SK-N-SH treated with all-trans-retinoic acid at 6 μM for 48 hours (cell line): ENCODE results near the gene TOX2.

Experiments used
- ATAC-seq: fragments of 200-7000 bp; cut with Tn5 transposase; 3 replicates; pipeline ENCODE4 v1.9.1; 2020; ENCODE audit warnings: mild to moderate bottlenecking, moderate library complexity
- ARNTL ChIP-seq: fragments of 450-650 bp; formaldehyde crosslinking; IDR thresholded peaks from 2 replicates; pipeline ENCODE4 v1.5.0; 2020; ENCODE audit warnings: low read depth, mild to moderate bottlenecking, moderate library complexity, borderline replicate concordance
- BACH2 ChIP-seq: fragments of 250-450 bp; sonication (Bioruptor Pico); IDR thresholded peaks from 2 replicates; pipeline ENCODE4 v1.9.0; 2021; ENCODE audit warnings: mild to moderate bottlenecking, borderline replicate concordance
- CSDC2 ChIP-seq: fragments of 250-450 bp; sonication (Bioruptor Pico); IDR thresholded peaks from 2 replicates; pipeline ENCODE4 v1.5.0; 2020; ENCODE audit warnings: mild to moderate bottlenecking, moderate library complexity
- ISL1 ChIP-seq: fragments of 250-450 bp; sonication (Bioruptor Pico); IDR thresholded peaks from 2 replicates; pipeline ENCODE4 v2.1.2; 2022; ENCODE audit warnings: mild to moderate bottlenecking, moderate library complexity
- OSR1 ChIP-seq: fragments of 250-450 bp; sonication (Bioruptor Pico); IDR thresholded peaks from 2 replicates; pipeline ENCODE4 v1.8.0; 2022; ENCODE audit warnings: moderate library complexity, mild to moderate bottlenecking, inconsistent platforms
- PPARA ChIP-seq: fragments of 250-450 bp; sonication (Bioruptor Pico); IDR thresholded peaks from 2 replicates; pipeline ENCODE4 v1.5.0; 2020; ENCODE audit warnings: mild to moderate bottlenecking, borderline replicate concordance
- RARB ChIP-seq: fragments of 250-450 bp; sonication (Bioruptor Pico); IDR thresholded peaks from 2 replicates; pipeline ENCODE4 v1.8.0; 2021; ENCODE audit warnings: mild to moderate bottlenecking, moderate library complexity
- TCF4 ChIP-seq: fragments of 250-450 bp; sonication (Bioruptor Pico); IDR thresholded peaks from 2 replicates; pipeline ENCODE4 v1.8.0; 2021; ENCODE audit warnings: mild to moderate bottlenecking, moderate library complexity, borderline replicate concordance
- TOX ChIP-seq: fragments of 250-450 bp; sonication (Bioruptor Pico); IDR thresholded peaks from 2 replicates; pipeline ENCODE4 v1.8.0; 2021; ENCODE audit warnings: mild to moderate bottlenecking, moderate library complexity, borderline replicate concordance
- ZC3H10 ChIP-seq: fragments of 250-450 bp; sonication (Bioruptor Pico); IDR thresholded peaks from 2 replicates; pipeline ENCODE4 v1.5.1; 2021; ENCODE audit warnings: mild to moderate bottlenecking, moderate library complexity
- ZFP3 ChIP-seq: fragments of 250-450 bp; sonication (Bioruptor Pico); IDR thresholded peaks from 2 replicates; pipeline ENCODE4 v1.5.0; 2020; ENCODE audit warnings: mild to moderate bottlenecking, moderate library complexity
- ZFP30 ChIP-seq: fragments of 450-650 bp; formaldehyde crosslinking; IDR thresholded peaks from 2 replicates; pipeline ENCODE4 v1.5.0; 2022; ENCODE audit warnings: mild to moderate bottlenecking, moderate library complexity
- ZNF70 ChIP-seq: fragments of 450-650 bp; formaldehyde crosslinking; IDR thresholded peaks from 2 replicates; pipeline ENCODE4 v1.5.0; 2020; ENCODE audit warnings: mild to moderate bottlenecking, moderate library complexity
- ZNF8 ChIP-seq: fragments of 450-650 bp; formaldehyde crosslinking; IDR thresholded peaks from 2 replicates; pipeline ENCODE4 v1.5.0; 2020; ENCODE audit warnings: mild to moderate bottlenecking, moderate library complexity
- TF ChIP-seq, protein P1 (sequence below): fragments of 250-450 bp; sonication (Bioruptor Pico); IDR thresholded peaks from 2 replicates; pipeline ENCODE4 v1.5.1; 2020; ENCODE audit warnings: low read depth, mild to moderate bottlenecking, moderate library complexity
- TF ChIP-seq, protein P2 (sequence below): fragments of 250-450 bp; sonication (Bioruptor Pico); IDR thresholded peaks from 2 replicates; pipeline ENCODE4 v1.8.0; 2020; ENCODE audit warnings: mild to moderate bottlenecking, moderate library complexity, borderline replicate concordance
- TF ChIP-seq, protein P3 (sequence below): fragments of 250-450 bp; sonication (Bioruptor Pico); IDR thresholded peaks from 2 replicates; pipeline ENCODE4 v1.8.0; 2021; ENCODE audit warnings: low read depth, mild to moderate bottlenecking, moderate library complexity, borderline replicate concordance
- TF ChIP-seq, protein P4 (sequence below): fragments of 250-450 bp; sonication (Bioruptor Pico); IDR thresholded peaks from 2 replicates; pipeline ENCODE4 v1.5.0; 2020; ENCODE audit warnings: mild to moderate bottlenecking, moderate library complexity
- TF ChIP-seq, protein P5 (sequence below): fragments of 250-450 bp; sonication (Bioruptor Pico); IDR thresholded peaks from 2 replicates; pipeline ENCODE4 v1.5.1; 2021; ENCODE audit warnings: mild to moderate bottlenecking, moderate library complexity

The TOX2 gene

DNA sequence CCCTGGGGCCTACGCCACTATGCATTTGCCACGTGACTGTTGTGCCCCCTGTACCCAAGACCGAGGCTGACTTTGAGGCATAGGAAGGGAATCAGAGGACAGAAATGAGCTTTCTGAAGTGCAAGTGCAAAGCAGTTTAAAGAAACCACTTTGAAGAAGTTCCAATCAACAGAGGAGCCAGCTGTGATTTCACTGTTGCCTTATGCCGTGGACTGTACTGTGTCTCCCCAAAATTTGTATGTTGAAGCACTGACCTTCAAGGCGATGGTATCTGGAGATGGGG lies 161.2 kb downstream of the TOX2 start:
- no peak for ATAC-seq
- TF ChIP-seq RARB (CRISPR knock-in tag) = no peak
- no peak for TF ChIP-seq TOX (CRISPR knock-in tag)
- no peak for TF ChIP-seq PPARA (CRISPR knock-in tag)
- TF ChIP-seq ZNF70 (CRISPR knock-in tag) = no peak
- no peak for TF ChIP-seq TCF4 (CRISPR knock-in tag)
- no peak for TF ChIP-seq ZFP30 (CRISPR knock-in tag)
- TF ChIP-seq ZFP3 (CRISPR knock-in tag) = no peak
- TF ChIP-seq, protein P1, sequence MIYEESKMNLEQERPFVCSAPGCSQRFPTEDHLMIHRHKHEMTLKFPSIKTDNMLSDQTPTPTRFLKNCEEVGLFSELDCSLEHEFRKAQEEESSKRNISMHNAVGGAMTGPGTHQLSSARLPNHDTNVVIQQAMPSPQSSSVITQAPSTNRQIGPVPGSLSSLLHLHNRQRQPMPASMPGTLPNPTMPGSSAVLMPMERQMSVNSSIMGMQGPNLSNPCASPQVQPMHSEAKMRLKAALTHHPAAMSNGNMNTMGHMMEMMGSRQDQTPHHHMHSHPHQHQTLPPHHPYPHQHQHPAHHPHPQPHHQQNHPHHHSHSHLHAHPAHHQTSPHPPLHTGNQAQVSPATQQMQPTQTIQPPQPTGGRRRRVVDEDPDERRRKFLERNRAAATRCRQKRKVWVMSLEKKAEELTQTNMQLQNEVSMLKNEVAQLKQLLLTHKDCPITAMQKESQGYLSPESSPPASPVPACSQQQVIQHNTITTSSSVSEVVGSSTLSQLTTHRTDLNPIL (CRISPR knock-in tag) = no peak
- no peak for TF ChIP-seq OSR1 (CRISPR knock-in tag)
- no peak for TF ChIP-seq ZC3H10 (CRISPR knock-in tag)
- TF ChIP-seq, protein P2, sequence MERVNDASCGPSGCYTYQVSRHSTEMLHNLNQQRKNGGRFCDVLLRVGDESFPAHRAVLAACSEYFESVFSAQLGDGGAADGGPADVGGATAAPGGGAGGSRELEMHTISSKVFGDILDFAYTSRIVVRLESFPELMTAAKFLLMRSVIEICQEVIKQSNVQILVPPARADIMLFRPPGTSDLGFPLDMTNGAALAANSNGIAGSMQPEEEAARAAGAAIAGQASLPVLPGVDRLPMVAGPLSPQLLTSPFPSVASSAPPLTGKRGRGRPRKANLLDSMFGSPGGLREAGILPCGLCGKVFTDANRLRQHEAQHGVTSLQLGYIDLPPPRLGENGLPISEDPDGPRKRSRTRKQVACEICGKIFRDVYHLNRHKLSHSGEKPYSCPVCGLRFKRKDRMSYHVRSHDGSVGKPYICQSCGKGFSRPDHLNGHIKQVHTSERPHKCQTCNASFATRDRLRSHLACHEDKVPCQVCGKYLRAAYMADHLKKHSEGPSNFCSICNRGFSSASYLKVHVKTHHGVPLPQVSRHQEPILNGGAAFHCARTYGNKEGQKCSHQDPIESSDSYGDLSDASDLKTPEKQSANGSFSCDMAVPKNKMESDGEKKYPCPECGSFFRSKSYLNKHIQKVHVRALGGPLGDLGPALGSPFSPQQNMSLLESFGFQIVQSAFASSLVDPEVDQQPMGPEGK = no peak
- no peak for TF ChIP-seq ARNTL (CRISPR knock-in tag)

DNA sequence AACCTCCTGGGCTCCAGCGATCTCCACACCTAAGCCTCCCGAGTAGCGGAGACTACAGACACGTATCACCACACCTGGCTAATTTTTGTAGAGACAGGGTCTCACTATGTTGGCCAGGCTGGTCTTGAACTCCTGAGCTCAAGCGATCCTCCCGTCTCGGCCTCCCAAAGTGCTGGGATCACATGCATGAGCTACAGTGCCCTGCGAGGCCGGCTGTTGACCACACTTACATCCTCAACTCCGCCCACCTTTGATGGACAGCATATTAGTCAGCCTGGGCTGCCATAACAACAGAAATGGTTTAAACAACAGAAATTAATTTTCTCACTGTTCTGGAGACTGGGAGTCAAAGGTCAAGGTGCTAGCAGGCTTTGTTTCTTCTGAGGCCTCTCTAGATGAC lies 164.6 kb downstream of the TOX2 start:
- no peak for ATAC-seq
- peak; percentile 79 for TF ChIP-seq ZFP3 (CRISPR knock-in tag)
- no peak for TF ChIP-seq ZFP30 (CRISPR knock-in tag)

DNA sequence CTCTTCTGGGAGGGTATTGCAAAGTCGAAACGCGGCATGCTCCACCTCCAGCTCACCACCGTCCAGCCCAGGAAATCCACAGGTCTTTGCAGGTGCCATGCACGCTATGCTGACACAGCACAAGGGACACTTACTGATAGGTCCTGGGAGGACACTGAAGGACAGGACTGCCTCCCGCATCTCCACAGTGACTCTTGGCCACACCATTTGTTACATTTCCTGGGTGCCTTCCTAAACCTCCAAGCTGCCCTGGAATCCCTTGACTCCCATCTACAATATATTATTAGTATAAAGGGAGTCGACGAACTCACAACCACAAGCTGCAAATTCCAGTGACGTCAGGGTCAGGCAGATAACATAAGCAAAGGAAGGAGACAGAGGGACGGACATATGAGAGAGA lies 165.4 kb downstream of the TOX2 start:
- TF ChIP-seq, protein P3, sequence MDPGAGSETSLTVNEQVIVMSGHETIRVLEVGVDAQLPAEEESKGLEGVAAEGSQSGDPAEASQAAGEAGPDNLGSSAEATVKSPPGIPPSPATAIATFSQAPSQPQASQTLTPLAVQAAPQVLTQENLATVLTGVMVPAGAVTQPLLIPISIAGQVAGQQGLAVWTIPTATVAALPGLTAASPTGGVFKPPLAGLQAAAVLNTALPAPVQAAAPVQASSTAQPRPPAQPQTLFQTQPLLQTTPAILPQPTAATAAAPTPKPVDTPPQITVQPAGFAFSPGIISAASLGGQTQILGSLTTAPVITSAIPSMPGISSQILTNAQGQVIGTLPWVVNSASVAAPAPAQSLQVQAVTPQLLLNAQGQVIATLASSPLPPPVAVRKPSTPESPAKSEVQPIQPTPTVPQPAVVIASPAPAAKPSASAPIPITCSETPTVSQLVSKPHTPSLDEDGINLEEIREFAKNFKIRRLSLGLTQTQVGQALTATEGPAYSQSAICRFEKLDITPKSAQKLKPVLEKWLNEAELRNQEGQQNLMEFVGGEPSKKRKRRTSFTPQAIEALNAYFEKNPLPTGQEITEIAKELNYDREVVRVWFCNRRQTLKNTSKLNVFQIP = no peak
- TF ChIP-seq ZFP30 (CRISPR knock-in tag) (no peak), CSDC2 (CRISPR knock-in tag) (no peak), OSR1 (CRISPR knock-in tag) (no peak), TOX (CRISPR knock-in tag) (no peak), BACH2 (CRISPR knock-in tag) (no peak), ZNF70 (CRISPR knock-in tag) (no peak), ZNF8 (no peak), ISL1 (CRISPR knock-in tag) (no peak), ZFP3 (CRISPR knock-in tag) (no peak)
- TF ChIP-seq, protein P1 (CRISPR knock-in tag) = no peak
- ATAC-seq = no peak

DNA sequence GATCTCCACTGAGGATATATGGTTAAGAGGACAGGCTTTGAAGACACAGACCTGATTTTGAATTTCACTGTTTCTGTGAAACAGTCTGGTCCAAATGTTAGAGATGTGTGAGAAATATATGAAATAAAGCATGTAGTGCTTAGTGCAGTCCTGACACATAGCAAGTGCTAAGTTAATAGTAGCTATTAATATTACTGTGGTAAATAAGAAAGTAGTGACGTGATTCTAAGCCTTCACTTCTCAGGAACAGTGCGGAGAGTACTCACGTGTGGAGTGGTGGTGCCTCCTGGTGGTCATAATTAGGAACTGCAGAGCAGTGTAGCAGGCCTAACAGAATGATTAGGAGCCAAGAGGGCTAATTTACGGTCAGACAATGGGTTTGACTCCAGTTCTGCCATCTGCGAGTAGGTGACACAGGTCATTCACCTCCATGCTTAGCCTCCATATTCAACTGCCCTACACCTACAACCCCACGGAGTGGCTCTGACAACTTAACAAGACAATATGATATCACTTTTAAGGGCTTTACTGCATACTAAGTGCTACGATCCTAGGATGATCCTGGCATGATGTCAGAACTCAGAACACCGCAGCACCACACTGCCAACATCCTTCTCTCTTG lies 166.1 kb downstream of the TOX2 start:
- peak; percentile 74 for ATAC-seq
- no peak for TF ChIP-seq ZFP3 (CRISPR knock-in tag)
- TF ChIP-seq CSDC2 (CRISPR knock-in tag) = no peak
- TF ChIP-seq TCF4 (CRISPR knock-in tag) = no peak
- no peak for TF ChIP-seq ZC3H10 (CRISPR knock-in tag)
- no peak for TF ChIP-seq TOX (CRISPR knock-in tag)
- TF ChIP-seq, protein P4, sequence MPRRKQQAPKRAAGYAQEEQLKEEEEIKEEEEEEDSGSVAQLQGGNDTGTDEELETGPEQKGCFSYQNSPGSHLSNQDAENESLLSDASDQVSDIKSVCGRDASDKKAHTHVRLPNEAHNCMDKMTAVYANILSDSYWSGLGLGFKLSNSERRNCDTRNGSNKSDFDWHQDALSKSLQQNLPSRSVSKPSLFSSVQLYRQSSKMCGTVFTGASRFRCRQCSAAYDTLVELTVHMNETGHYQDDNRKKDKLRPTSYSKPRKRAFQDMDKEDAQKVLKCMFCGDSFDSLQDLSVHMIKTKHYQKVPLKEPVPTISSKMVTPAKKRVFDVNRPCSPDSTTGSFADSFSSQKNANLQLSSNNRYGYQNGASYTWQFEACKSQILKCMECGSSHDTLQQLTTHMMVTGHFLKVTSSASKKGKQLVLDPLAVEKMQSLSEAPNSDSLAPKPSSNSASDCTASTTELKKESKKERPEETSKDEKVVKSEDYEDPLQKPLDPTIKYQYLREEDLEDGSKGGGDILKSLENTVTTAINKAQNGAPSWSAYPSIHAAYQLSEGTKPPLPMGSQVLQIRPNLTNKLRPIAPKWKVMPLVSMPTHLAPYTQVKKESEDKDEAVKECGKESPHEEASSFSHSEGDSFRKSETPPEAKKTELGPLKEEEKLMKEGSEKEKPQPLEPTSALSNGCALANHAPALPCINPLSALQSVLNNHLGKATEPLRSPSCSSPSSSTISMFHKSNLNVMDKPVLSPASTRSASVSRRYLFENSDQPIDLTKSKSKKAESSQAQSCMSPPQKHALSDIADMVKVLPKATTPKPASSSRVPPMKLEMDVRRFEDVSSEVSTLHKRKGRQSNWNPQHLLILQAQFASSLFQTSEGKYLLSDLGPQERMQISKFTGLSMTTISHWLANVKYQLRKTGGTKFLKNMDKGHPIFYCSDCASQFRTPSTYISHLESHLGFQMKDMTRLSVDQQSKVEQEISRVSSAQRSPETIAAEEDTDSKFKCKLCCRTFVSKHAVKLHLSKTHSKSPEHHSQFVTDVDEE (CRISPR knock-in tag) = no peak
- no peak for TF ChIP-seq RARB (CRISPR knock-in tag)
- no peak for TF ChIP-seq OSR1 (CRISPR knock-in tag)
- no peak for TF ChIP-seq PPARA (CRISPR knock-in tag)
- TF ChIP-seq ZFP30 (CRISPR knock-in tag) = no peak
- TF ChIP-seq, protein P2 = no peak
- TF ChIP-seq, protein P5, sequence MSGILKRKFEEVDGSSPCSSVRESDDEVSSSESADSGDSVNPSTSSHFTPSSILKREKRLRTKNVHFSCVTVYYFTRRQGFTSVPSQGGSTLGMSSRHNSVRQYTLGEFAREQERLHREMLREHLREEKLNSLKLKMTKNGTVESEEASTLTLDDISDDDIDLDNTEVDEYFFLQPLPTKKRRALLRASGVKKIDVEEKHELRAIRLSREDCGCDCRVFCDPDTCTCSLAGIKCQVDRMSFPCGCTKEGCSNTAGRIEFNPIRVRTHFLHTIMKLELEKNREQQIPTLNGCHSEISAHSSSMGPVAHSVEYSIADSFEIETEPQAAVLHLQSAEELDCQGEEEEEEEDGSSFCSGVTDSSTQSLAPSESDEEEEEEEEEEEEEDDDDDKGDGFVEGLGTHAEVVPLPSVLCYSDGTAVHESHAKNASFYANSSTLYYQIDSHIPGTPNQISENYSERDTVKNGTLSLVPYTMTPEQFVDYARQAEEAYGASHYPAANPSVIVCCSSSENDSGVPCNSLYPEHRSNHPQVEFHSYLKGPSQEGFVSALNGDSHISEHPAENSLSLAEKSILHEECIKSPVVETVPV (CRISPR knock-in tag) = no peak
- TF ChIP-seq ZNF70 (CRISPR knock-in tag) = no peak
- no peak for TF ChIP-seq ZNF8
- no peak for TF ChIP-seq ISL1 (CRISPR knock-in tag)
